Measurements from ENCODE around the gene CACNA1F.

Gene CACNA1F

DNA sequence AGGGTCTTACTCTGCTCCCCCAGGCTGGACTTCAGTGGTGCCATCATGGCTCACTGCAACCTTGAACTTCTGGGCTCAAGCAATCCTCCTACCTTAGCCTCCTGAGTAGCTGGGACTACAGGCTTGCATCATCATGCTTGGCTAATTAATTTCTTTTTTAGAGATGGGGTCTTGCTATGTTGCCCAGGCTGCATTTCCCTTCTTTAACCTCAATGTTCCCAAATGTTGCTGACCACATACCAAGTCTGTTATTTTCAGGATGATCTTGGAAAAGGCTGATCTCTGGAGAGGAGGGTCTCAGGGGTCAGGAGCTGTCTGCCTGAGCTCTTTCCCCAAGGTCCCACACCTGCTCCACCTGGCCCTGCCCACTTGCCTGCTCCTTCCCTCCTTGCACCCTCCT, 13.0 kb downstream of the CACNA1F start:
- CTCF ChIA-PET, result no interaction called here
- TF ChIP-seq, protein P1, sequence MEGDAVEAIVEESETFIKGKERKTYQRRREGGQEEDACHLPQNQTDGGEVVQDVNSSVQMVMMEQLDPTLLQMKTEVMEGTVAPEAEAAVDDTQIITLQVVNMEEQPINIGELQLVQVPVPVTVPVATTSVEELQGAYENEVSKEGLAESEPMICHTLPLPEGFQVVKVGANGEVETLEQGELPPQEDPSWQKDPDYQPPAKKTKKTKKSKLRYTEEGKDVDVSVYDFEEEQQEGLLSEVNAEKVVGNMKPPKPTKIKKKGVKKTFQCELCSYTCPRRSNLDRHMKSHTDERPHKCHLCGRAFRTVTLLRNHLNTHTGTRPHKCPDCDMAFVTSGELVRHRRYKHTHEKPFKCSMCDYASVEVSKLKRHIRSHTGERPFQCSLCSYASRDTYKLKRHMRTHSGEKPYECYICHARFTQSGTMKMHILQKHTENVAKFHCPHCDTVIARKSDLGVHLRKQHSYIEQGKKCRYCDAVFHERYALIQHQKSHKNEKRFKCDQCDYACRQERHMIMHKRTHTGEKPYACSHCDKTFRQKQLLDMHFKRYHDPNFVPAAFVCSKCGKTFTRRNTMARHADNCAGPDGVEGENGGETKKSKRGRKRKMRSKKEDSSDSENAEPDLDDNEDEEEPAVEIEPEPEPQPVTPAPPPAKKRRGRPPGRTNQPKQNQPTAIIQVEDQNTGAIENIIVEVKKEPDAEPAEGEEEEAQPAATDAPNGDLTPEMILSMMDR (IDR thresholded peaks at IDR 0.05; ENCODE audit: insufficient read depth, low read length, missing control alignments), result no peak
- no peak overlapping the region for H3K4me3 ChIP-seq (ENCODE audit: low read depth, low read length)
- no peak for DNase-seq (ENCODE audit: low read depth, low spot score)
- POLR2A ChIA-PET, result no interaction called here

GRCh38 chrX:49214996-49215526, 18.1 kb downstream of the CACNA1F start:
- DNase-seq (ENCODE audit: low read depth, low spot score), result no peak
- POLR2A ChIA-PET, result no interaction called here
- no peak overlapping the region for H3K4me3 ChIP-seq (ENCODE audit: low read depth, low read length)
- CTCF ChIA-PET, result interaction anchor here (1.2 kb wide), 1 partner anchor 22 kb away, joined by 3 read pairs; no protein-coding TSS in a partner anchor
- TF ChIP-seq, protein P1 (IDR thresholded peaks at IDR 0.05; ENCODE audit: insufficient read depth, low read length, missing control alignments), result no peak

DNA sequence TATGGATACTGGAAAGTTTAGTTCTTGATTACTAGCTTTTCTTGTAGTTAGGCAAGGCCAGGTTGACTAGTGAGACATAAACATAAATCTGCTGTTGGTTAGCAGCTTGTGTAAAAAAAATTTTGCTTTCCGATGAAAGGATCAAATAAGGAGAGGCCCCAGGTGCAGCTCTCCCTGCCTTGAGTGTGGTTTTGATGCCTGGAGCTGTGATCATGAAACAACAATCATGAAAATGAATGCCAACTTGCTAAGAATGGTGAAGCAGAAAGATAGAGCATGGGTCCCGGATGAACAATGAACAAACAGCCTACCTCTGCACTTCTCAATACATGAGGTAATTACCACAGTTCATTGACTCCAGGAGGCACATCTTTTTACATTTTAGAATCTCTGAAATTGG, 18.7 kb downstream of the CACNA1F start:
- H3K4me3 ChIP-seq (ENCODE audit: low read depth, low read length), result no peak overlapping the region
- DNase-seq (ENCODE audit: low read depth, low spot score), result no peak
- TF ChIP-seq, protein P1 (IDR thresholded peaks at IDR 0.05; ENCODE audit: insufficient read depth, low read length, missing control alignments), result no peak
- ChIA-PET CTCF (interaction anchor here (1.2 kb wide), 1 partner anchor 21 kb away, joined by 3 read pairs; no protein-coding TSS in a partner anchor), POLR2A (no interaction called here)

DNA sequence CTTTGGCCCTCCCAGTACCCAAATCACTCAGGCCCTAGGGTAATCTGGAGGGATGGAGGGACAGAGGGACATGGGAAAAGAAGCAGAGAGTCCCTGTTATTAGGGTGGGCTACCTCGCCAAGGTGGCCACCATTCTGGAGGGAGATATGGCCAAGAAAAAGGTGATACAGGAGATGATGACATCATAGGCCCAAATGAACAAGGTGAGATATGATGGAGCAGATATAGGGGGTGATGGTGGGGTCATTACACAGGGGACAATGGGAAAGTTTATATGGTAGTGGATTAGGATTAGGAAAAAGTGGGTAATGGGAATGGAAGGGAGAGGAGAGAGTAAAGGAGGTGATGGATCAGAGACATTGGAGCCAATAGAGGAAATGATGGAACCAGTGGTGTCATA, 20.3 kb downstream of the CACNA1F start:
- no peak overlapping the region for H3K4me3 ChIP-seq (ENCODE audit: low read depth, low read length)
- TF ChIP-seq, protein P1 (IDR thresholded peaks at IDR 0.05; ENCODE audit: insufficient read depth, low read length, missing control alignments), result no peak
- POLR2A ChIA-PET, result no interaction called here
- CTCF ChIA-PET, result no interaction called here
- no peak for DNase-seq (ENCODE audit: low read depth, low spot score)

DNA sequence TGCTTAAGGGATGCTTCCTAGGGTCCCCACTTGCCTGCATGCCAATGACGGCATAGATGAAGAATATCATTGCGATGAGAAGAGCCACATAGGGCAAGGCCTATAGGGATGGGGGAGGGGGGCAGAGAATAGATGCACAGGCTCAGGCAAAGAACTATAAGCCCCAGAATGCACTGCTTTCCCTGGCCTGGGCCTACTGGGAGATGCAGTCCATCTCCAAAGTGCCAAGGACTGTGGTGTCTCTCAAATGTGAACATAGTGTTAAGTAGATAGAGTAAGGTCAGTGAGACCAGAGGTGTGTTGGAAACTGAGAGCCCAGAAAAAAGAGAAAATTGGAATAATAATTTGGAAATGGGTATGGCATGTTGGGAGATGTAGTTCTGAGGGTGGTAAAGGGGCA, 20.9 kb downstream of the CACNA1F start:
- TF ChIP-seq, protein P1 (IDR thresholded peaks at IDR 0.05; ENCODE audit: insufficient read depth, low read length, missing control alignments), result no peak
- DNase-seq (ENCODE audit: low read depth, low spot score), result no peak
- ChIA-PET CTCF (interaction anchor here (1.1 kb wide), 1 partner anchor 13 kb away, joined by 3 read pairs; no protein-coding TSS in a partner anchor), POLR2A (no interaction called here)
- no peak overlapping the region for H3K4me3 ChIP-seq (ENCODE audit: low read depth, low read length)

DNA sequence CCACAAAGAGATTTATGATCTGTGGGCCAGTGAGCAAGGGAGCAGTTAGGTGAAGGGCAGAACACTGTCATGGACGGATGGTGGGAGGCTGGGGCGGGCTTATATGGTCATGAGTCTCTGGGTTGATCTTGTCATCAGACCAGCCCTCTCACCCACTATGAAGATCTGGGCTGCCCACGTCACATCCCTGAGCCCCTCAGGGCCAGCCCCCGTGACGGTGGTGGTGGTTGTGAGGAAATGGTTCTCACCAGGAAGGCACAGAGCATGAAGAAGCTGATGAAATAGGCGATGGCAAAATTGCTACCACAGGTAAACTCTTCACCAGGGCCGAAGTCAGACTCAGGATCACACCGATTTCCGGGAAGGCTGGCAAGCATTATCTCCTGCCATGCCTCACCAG, 22.1 kb downstream of the CACNA1F start:
- TF ChIP-seq, protein P1 (IDR thresholded peaks at IDR 0.05; ENCODE audit: insufficient read depth, low read length, missing control alignments), result no peak
- H3K4me3 ChIP-seq (ENCODE audit: low read depth, low read length), result no peak overlapping the region
- CTCF ChIA-PET, result interaction anchor here (1.1 to 1.7 kb wide), 3 partner anchors 14 to 19 kb away, joined by 3 to 7 read pairs (median 3); no protein-coding TSS in a partner anchor
- POLR2A ChIA-PET, result no interaction called here
- no peak for DNase-seq (ENCODE audit: low read depth, low spot score)
